Tibial nerve (tissue), 4 donors: ENCODE data around the gene EEA1. TPM values are rescaled to one million over a fixed set of nuclear protein-coding genes. Genes with fewer than 3 reads are reported as not detected.

Experiments used
- DNase-seq, 2 donors: peaks; one replicate each; pipeline ENCODE4 v3.0.0-alpha.2; 2019; ENCODE audit warnings: low spot score in 2 of 2
- H3K27ac ChIP-seq, 4 donors: fragments of 200-600 bp; sonication (generic) in 3 of 4; one replicate each; pipeline ENCODE4 v1.5.1; 2017 to 2019; ENCODE audit warnings: mild to moderate bottlenecking in 1 of 4
- H3K27me3 ChIP-seq, 2 donors: fragments of 200-600 bp; sonication (generic) in 1 of 2; one replicate each; pipeline versions ENCODE4 v1.5.1 to v1.6.0; 2017 to 2019
- H3K36me3 ChIP-seq, 3 donors: fragments of 200-600 bp; sonication (generic); one replicate each; pipeline ENCODE4 v1.5.1; 2018 to 2019
- H3K4me1 ChIP-seq, 4 donors: fragments of 200-600 bp; sonication (generic) in 3 of 4; one replicate each; pipeline ENCODE4 v1.5.1; 2017 to 2019
- H3K4me3 ChIP-seq, 4 donors: fragments of 200-600 bp; sonication (generic) in 3 of 4; one replicate each; pipeline ENCODE4 v1.5.1; 2017 to 2019; ENCODE audit warnings: mild to moderate bottlenecking in 1 of 4, moderate library complexity in 1 of 4
- H3K9me3 ChIP-seq, 4 donors: fragments of 200-600 bp; sonication (generic) in 3 of 4; one replicate each; pipeline ENCODE4 v1.5.1; 2017 to 2019
- CTCF ChIP-seq, 5 experiments: fragments of 200-600 bp in 3 of 5; fragments of 450-650 bp in 2 of 5; sonication (generic) in 3 of 5; IDR thresholded peaks; one replicate each; pipeline ENCODE4 v1.5.1; 2016 to 2019; ENCODE audit warnings: antibody characterized with exemption in 5 of 5, mild to moderate bottlenecking in 3 of 5, moderate library complexity in 2 of 5
- EP300 ChIP-seq, 2 donors: sonication (generic); formaldehyde crosslinking; IDR thresholded peaks; one replicate each; pipeline ENCODE4 v1.6.1; 2017; ENCODE audit warnings: antibody characterized with exemption in 2 of 2, mild to moderate bottlenecking in 1 of 2
- POLR2A ChIP-seq, 2 donors: fragments of 450-650 bp; IDR thresholded peaks; one replicate each; pipeline ENCODE4 v1.6.1; 2017; ENCODE audit warnings: antibody characterized with exemption in 2 of 2, mild to moderate bottlenecking in 2 of 2, moderate library complexity in 2 of 2
- WGBS, 2 donors: methylation state at CpG; one replicate each; pipeline ENCODE4 v1.1.5; 2018; 5-methylcytosine and 5-hydroxymethylcytosine counted together
- total RNA-seq, 4 donors: library from RNA; depleted of rRNA; stranded (reverse); fragments of >200 nt; gene quantifications; one replicate each; pipeline ENCODE4 v1.1.0, GENCODE V29; 2016

Gene EEA1
- total RNA-seq, 4 donors from 2014 or later, result 18.4 to 34.8 (median 24.1) TPM

- 75 to 92% methylated on average over 3 of the region's 3 CpGs for WGBS, 2 donors
- TF ChIP-seq POLR2A (IDR thresholded peaks at IDR 0.05) (no peak), CTCF (IDR thresholded peaks at IDR 0.05) (no peak), EP300 (IDR thresholded peaks at IDR 0.05) (no peak)
- peaks cover 0 to 9% (median 1%) of the 10 kb centered on the region in 4 donors for H3K9me3 ChIP-seq
- H3K4me3 ChIP-seq, result no peak overlapping the region
- peaks cover 0 to 10% (median 0%) of the 10 kb centered on the region in 3 donors for H3K36me3 ChIP-seq
- H3K27ac ChIP-seq, result no peak overlapping the region
- H3K27me3 ChIP-seq, result no peaks in the 10 kb centered on the region
- DNase-seq, result no peak
- peaks cover 0 to 23% (median 2%) of the 10 kb centered on the region in 4 donors for H3K4me1 ChIP-seq
Observed at GRCh38 chr12:92908108-92908507, 21.0 kb downstream of the EEA1 start.

- peaks cover 0 to 10% (median 0%) of the 10 kb centered on the region in 3 donors for H3K36me3 ChIP-seq
- 83 to 96% methylated on average over 7 of the region's 7 CpGs for WGBS, 2 donors
- no peak for DNase-seq
- no peak overlapping the region for H3K27ac ChIP-seq
- peaks cover 0 to 20% (median 2%) of the 10 kb centered on the region in 4 donors for H3K4me1 ChIP-seq
- H3K27me3 ChIP-seq, result no peaks in the 10 kb centered on the region
- H3K9me3 ChIP-seq, result peaks cover 0 to 9% (median 1%) of the 10 kb centered on the region in 4 donors
- H3K4me3 ChIP-seq, result no peak overlapping the region
- TF ChIP-seq POLR2A (IDR thresholded peaks at IDR 0.05) (no peak), EP300 (IDR thresholded peaks at IDR 0.05) (no peak), CTCF (IDR thresholded peaks at IDR 0.05) (no peak)
Observed at GRCh38 chr12:92905811-92906554, 23.1 kb downstream of the EEA1 start.

DNA sequence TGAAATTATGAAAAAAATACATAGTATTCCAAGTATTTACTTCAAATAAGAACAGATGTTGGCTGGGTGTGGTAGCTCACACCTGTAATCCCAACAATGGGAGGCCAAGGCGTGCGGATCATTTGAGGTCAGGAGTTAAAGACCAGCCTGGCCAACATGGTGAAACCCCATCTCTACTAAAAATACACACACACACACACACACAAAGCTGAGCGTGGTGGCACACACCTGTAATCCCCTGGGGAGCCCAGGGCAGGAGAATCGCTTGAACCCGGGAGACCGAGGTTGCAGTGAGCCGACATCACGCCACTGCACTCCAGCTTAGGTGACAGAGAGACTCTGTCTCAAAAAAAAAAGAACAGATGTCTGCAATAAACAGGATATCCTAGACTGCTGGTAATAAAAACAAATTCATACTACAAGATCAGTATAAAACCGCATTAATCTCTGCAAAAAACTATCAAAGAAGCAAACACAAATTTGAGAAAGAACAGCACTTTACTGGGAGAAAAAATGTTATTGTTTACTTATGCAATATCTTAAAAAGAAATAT lies 23.8 kb downstream of the EEA1 start:
- H3K27me3 ChIP-seq, result no peaks in the 10 kb centered on the region
- no peak for DNase-seq
- 78 to 88% methylated on average over 9 of the region's 9 CpGs for WGBS, 2 donors
- no peak overlapping the region for H3K27ac ChIP-seq
- H3K4me3 ChIP-seq, result no peak overlapping the region
- H3K4me1 ChIP-seq, result peaks cover 0 to 23% (median 2%) of the 10 kb centered on the region in 4 donors
- H3K9me3 ChIP-seq, result peaks cover 0 to 9% (median 1%) of the 10 kb centered on the region in 4 donors
- TF ChIP-seq POLR2A (IDR thresholded peaks at IDR 0.05) (no peak), EP300 (IDR thresholded peaks at IDR 0.05) (no peak), CTCF (IDR thresholded peaks at IDR 0.05) (no peak)
- peaks cover 0 to 10% (median 0%) of the 10 kb centered on the region in 3 donors for H3K36me3 ChIP-seq

- no peaks in the 10 kb centered on the region for H3K27me3 ChIP-seq
- H3K9me3 ChIP-seq, result no peaks in the 10 kb centered on the region
- no peak for DNase-seq
- peaks cover 0 to 38% (median 8%) of the 10 kb centered on the region in 4 donors for H3K4me1 ChIP-seq
- WGBS, 2 donors, result 72 to 73% methylated on average over 6 of the region's 6 CpGs
- H3K36me3 ChIP-seq, result no peaks in the 10 kb centered on the region
- no peak overlapping the region for H3K4me3 ChIP-seq
- H3K27ac ChIP-seq, result peak overlapping the region in 2 of 4 donors; percentile 66 to 79
- no peak for TF ChIP-seq CTCF (IDR thresholded peaks at IDR 0.05)
- no peak for TF ChIP-seq EP300 (IDR thresholded peaks at IDR 0.05)
- TF ChIP-seq POLR2A (IDR thresholded peaks at IDR 0.05), result no peak
Observed at GRCh38 chr12:92900941-92901340, 28.2 kb downstream of the EEA1 start.

GRCh38 chr12:92899386-92900001 lies 29.6 kb downstream of the EEA1 start:
- no peaks in the 10 kb centered on the region for H3K27me3 ChIP-seq
- peak; percentile 63 to 84 for DNase-seq
- H3K36me3 ChIP-seq, result peaks cover 0 to 4% (median 0%) of the 10 kb centered on the region in 3 donors
- no peak for TF ChIP-seq CTCF (IDR thresholded peaks at IDR 0.05)
- TF ChIP-seq EP300 (IDR thresholded peaks at IDR 0.05), result peak in 1 of 2 donors; percentile 76
- no peak for TF ChIP-seq POLR2A (IDR thresholded peaks at IDR 0.05)
- H3K27ac ChIP-seq, result peak overlapping the region; percentile 14 to 79 (median 60)
- H3K9me3 ChIP-seq, result no peaks in the 10 kb centered on the region
- WGBS, 2 donors, result 29 to 30% methylated on average over 3 of the region's 3 CpGs
- no peak overlapping the region for H3K4me3 ChIP-seq
- H3K4me1 ChIP-seq, result peaks cover 0 to 29% (median 8%) of the 10 kb centered on the region in 4 donors
